ES-I3 (cell line): ENCODE data around the gene RSPRY1.

Experiments
- H3K36me3 ChIP-seq: 2 replicates; pipeline ENCODE4 v1.6.1; 2013; ENCODE audit warnings: mild to moderate bottlenecking, low read length, control low read depth, moderate library complexity; ENCODE audit not compliant: insufficient read depth
- H3K4me1 ChIP-seq: 2 replicates; pipeline ENCODE4 v1.6.1; 2013; ENCODE audit warnings: mild to moderate bottlenecking, control low read depth, low read length; ENCODE audit not compliant: insufficient read depth
- H3K9ac ChIP-seq: 2 replicates; pipeline ENCODE4 v1.6.1; 2013; ENCODE audit warnings: low read depth, mild to moderate bottlenecking, low read length, moderate library complexity
- H3K9me3 ChIP-seq: 2 replicates; pipeline ENCODE4 v1.6.1; 2013; ENCODE audit warnings: mild to moderate bottlenecking, low read length, moderate library complexity; ENCODE audit not compliant: control insufficient read depth, insufficient read depth

RSPRY1 gene

DNA sequence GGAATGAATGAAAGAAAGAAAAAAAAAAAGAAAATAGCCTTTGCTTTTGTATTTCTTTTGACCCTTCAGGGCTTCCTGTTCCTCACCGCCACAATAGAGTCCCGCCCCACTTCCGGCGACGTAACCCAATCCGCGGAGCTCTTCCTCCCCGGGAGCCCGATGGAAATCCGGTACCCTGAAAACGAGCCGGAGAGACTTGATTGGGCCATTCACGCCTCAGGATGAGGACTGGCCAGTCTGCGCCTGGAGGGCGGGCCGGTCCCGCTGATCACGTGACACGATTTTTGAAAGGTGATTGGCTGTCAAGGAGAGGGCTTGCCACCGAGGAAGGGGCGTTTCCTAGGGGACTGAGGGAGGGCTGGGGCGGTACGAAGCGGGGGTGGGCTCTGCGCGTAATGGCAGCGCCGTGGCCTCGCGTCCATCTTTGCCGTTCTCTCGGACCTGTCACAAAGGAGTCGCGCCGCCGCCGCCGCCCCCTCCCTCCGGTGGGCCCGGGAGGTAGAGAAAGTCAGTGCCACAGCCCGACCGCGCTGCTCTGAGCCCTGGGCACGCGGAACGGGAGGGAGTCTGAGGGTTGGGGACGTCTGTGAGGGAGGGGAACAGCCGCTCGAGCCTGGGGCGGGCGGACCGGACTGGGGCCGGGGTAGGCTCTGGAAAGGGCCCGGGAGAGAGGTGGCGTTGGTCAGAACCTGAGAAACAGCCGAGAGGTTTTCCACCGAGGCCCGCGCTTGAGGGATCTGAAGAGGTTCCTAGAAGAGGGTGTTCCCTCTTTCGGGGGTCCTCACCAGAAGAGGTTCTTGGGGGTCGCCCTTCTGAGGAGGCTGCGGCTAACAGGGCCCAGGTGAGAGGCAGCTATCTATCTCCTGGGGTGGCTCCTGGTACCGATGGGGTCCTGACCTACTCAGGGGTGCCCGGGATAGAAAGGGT, at the start of gene RSPRY1, which contains the start of gene PSME3IP1:
Gene RSPRY1 (plus strand): TSS at position 385 of the 927 bp plus-strand sequence. CDS start 18,330 bp downstream, outside the sequence.
Gene PSME3IP1 (minus strand): TSS at position 95 of the 927 bp plus-strand sequence. CDS start 12,185 bp downstream, outside the sequence.
- peak within 1 kb of the TSS; percentile 93 for H3K9ac ChIP-seq
- peaks cover 11% of the 10 kb centered on the region for H3K4me1 ChIP-seq
- H3K9me3 ChIP-seq: no peaks in the 10 kb centered on the region
- no peaks in the 10 kb centered on the region for H3K36me3 ChIP-seq

DNA sequence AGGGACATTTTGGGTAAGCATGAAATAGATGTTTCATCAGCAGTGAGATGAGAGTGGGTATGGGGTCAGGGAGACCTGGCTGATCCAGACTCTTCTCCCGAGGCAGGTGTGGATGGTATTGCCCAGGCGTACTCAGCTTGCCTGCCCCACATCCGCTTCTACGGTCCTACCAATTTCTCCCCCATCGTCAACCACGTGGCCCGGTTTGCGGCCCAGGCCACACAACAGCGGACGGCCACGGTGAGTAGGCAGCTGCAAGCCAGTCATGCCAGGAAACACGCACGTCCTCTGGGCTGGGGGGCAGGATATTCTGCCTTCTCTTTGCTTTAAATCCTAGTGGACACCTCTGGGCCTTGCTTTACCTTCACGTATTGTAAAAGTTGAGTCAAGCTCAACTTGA, 49.1 kb upstream of the RSPRY1 start:
- no peaks in the 10 kb centered on the region for H3K36me3 ChIP-seq
- no peak overlapping the region for H3K9ac ChIP-seq
- peaks cover 5% of the 10 kb centered on the region for H3K4me1 ChIP-seq

DNA sequence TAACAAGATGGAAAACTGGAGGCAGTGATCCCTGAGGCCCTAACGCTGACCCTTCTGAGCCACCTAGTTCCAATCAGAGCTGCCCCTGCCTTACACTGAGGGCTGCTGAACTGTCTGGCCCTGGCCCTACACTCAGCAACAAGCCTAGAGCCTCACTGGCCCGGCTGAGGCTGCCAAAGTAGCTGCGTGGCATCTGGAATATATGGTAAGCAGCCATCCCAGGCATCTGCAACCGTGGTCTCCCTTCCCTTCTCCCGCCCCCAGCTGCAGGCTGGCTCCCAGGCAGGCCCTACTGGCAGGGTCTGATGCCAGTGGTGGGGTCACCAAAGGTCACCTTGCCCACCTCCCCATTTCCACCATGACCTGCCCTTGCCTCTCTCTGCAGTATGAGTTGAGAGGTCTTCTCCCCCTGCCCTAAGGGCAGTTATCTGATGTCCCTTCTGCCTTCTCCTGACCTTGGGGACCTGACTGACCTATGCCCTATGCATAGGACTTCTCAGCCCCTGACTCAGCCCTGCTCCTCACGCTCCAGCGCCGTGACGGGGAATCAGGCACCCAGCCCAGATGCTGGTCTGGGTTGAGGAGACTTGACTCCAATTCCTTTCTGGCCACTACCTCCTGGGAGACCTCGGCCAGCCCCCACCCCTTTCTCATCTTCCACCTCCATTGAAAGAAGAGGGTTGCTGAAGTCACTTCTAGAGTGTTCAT, 48.4 kb upstream of the RSPRY1 start:
- H3K4me1 ChIP-seq: peaks cover 5% of the 10 kb centered on the region

More for the DNA sequence above, 49.1 kb upstream of the RSPRY1 start:
- H3K9me3 ChIP-seq: no peaks in the 10 kb centered on the region

DNA sequence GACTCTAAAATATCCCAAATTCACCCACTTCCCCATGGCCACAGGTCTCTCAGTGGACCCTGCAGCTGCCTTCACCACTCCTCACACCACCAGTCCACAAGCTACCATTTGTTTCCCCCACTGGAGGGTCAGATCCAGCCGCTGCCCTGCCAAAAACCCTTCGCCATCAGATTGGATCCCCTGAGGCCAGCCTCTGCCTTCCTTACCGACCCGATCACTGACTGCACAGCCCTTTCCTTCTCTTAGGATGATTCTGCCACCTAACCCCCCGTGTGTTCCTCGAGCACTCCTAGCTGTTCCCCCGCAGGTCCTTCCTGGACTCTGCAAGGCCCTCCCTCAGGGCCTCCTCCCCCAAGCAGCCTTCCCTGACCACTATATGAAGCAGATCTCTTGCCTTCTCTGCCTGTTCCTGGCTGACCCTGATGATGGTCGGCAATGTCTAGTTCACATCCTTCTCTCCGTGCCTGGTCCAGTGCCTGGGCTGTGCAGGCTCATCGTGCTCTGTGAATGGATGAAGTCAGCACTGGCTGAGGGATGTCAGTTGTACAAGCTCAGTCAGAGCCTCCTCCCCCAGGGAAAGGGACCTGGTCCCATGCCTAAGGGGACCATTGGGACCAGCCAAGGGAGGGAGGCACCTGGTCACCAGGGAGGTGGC, 47.7 kb upstream of the RSPRY1 start:
- H3K36me3 ChIP-seq: no peaks in the 10 kb centered on the region
- H3K4me1 ChIP-seq: peaks cover 5% of the 10 kb centered on the region
- no peaks in the 10 kb centered on the region for H3K9me3 ChIP-seq
- no peak overlapping the region for H3K9ac ChIP-seq

More for the DNA sequence above, 48.4 kb upstream of the RSPRY1 start:
- H3K36me3 ChIP-seq: no peaks in the 10 kb centered on the region
- no peak overlapping the region for H3K9ac ChIP-seq
- H3K9me3 ChIP-seq: no peaks in the 10 kb centered on the region

DNA sequence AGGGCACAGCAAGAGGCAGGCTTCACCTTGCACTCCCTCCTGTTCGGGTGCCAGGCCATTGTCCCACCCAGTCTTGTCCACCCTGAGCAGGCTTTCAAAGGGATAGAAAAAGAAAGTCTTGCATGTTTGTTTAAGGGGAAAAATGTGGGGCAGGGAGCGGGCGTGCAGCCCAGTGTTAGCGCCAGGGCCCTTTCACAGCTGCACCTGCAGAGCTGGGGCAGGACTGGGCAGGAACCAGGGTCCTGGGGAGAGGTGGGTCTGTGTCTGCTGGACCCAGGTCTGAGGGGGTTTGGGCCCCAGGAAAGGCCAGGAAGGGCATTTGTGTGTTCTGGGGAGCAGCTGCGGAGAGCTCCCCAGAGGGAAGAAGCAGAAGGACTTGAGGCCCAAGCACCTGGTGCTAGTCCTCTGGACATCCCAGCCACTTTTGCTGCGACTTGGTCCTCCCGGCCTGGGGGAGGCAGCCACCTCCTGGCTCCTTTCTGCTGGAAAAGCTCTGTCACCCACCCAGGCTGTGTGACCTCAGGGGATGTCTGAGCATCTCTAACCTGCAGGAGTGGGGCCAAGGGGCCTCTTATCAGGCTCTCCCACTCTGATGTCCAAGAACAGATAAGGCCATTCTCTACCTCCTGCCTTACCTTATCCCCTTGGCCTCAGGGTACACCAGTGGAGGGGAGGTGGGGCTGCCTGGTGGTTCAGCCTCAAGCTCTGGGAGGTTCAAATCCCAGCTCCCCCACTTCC, 45.0 kb upstream of the RSPRY1 start:
- H3K4me1 ChIP-seq: peaks cover 11% of the 10 kb centered on the region; the same call in 1 of the 2 replicates
- no peak overlapping the region for H3K9ac ChIP-seq
- H3K36me3 ChIP-seq: no peaks in the 10 kb centered on the region
- H3K9me3 ChIP-seq: no peaks in the 10 kb centered on the region

DNA sequence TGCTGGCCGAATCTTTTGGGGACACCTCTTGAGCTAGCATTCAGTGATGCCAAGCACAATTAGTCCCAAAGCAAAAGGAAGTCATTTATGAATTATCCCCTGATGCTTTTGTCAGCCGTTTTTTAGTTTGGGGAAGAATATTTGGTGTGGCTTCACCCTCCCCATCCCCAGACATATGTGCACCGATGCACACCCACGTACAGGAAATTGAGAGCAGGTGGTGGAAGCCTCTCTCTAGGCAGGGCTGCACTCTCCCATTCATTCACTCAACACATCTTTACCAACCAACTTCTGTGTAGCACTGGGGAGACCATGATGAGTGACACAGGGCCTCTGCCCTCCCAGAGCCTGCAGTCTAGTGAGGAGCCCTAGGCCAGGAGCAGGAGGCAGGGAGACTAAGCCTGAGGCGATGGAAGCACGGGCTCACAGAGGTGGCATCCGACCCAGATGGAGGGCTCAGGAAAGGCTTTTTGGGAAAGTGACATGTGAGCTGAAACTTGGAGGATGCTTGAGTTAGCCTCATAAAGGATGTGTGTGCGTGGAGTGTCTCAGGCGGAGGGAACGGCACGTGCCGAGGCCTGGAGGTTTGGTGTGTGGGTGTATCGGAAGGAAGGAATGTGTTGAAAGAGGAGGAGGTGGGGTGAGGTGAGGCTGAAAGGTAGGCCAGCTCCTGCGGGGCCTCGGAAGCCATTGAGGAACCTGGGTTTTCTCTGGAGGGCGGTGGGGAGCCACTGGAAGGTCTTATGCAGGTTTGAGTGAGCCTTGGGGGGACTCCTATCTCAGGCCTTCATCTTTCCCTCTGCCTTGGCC, 44.1 kb upstream of the RSPRY1 start:
- H3K9me3 ChIP-seq: no peaks in the 10 kb centered on the region
- no peaks in the 10 kb centered on the region for H3K36me3 ChIP-seq
- H3K9ac ChIP-seq: no peak overlapping the region
- peaks cover 20% of the 10 kb centered on the region for H3K4me1 ChIP-seq

DNA sequence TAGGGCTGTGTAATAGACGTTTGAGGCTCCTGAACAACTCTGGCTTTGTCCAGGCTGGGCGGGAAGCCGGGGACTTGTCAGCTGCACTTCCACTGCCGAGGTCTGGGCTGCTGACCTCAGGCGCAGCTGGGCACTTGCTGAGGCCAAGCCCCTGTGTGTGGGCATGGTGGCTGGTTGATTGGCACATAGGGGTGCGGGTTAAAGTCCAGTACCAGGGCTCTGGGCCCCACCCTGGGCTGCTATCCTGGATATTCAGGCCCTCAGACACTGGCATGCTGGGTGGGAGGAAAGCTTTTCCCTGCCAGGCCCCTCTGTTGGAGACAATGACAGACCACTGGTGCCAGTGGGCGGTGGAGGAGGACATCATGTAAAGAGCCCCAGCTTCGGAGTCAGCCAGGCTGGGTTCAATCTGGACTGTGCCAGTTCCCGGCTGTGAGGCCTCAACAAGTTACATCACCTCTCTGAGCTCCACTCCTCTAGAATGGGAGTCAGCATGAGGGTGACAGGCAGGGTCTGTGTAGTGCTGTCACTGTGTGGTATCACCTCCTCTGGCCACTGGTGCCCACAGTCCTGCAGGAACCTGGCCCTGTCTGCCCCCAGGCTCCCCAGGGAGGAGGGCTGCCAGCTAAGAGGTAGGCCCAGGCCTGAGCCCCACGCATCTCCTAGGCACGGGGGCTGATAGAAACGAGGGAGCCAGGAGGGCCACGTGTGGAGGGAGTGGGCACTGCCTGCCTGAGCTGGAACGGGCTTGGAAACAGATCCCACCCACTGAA, 42.8 kb upstream of the RSPRY1 start:
- Histone ChIP-seq H3K9ac (no peak overlapping the region), H3K4me1 (peaks cover 32% of the 10 kb centered on the region), H3K9me3 (no peaks in the 10 kb centered on the region), H3K36me3 (no peaks in the 10 kb centered on the region)

DNA sequence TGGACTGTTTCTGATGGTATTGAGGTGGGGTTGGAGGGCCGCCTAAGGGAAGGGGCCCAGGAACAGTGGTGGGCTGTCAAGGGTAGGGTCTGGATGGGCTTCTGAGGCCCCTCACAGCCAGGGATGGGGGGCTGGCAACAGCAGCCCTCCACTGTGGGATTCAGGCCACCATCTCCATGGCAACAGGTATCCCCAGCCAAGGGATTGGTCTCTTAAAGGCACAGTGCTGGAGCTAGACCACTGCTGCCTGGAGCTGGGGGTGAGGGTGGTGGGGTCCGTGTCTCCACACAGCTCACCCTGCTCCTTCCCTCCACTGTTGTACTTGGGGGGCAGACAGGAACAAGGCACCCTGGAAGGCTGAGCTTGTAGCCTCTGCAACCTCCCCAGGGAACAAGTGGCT, 42.1 kb upstream of the RSPRY1 start:
- H3K9ac ChIP-seq: no peak overlapping the region
- no peaks in the 10 kb centered on the region for H3K36me3 ChIP-seq
- no peaks in the 10 kb centered on the region for H3K9me3 ChIP-seq
- H3K4me1 ChIP-seq: peaks cover 37% of the 10 kb centered on the region

DNA sequence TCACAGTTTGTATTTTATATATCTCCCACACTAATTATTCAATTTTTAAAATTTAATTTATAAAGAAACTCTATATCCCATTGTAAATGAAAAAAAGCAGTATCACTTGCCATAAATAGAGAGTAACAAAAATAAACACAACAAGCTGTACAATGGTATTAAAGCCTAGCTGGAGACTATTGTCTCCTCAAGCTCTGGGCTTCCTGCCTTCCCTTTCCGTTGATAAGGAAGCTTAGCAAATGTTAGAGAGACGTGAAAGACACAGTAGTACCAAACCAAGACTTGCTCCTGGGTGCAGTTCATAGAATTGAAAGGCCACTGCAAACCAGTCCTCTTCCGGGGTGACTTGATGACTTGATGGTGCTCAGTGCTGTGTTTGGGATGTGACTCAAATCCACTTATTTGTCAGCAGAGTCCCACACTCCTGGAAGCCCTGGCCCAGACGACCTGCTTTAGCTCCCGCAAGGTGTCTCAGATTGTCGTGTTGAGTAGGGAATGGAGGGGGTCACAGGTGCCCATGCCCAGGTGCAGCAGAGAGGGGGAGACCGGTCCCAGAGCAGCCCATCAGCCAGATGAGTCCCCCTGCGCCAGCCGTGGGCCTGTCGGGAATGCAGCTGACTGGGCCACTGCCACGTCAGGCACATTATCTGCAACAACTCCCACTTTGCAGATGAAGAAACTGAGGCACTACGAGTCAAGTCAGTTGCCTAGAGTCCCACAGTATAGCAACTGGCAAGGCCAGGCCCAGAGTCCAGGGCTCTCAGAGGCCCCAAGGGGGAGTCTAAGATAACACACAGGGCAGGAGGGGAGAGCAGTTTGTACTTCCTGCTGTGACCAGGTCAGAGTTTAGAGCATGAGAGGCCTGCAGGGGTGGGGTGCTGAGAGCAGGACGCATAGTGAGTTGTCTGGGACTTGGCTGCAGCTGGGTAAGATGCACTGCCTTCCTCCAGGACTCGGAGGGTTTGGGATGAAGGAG, 40.8 kb upstream of the RSPRY1 start:
- no peaks in the 10 kb centered on the region for H3K36me3 ChIP-seq
- H3K4me1 ChIP-seq: peaks cover 37% of the 10 kb centered on the region
- no peak overlapping the region for H3K9ac ChIP-seq
- H3K9me3 ChIP-seq: no peaks in the 10 kb centered on the region

DNA sequence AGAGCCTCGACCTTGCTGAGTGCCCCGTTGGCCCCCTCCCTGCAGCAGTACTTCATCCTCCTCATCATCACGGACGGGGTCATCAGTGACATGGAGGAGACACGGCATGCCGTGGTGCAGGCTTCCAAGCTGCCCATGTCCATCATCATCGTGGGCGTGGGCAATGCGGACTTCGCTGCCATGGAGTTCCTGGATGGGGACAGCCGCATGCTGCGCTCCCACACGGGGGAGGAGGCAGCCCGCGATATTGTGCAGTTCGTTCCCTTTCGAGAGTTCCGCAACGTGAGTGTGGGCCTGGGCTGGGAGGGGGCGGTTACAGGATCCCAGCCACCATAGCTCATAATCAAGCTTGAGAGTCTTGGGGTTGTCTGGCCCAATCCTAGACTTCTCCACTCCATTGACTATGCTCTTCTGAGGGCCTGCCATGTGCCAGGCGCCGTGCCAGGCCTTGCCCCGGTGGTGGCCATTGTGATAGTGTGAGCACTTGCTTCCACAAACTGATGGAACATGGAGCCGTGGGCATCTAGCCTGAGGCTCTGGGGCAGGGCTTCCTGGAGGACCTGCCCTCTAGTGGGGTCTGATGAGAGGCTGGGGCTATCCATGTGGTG, 40.0 kb upstream of the RSPRY1 start:
- Histone ChIP-seq H3K9me3 (no peaks in the 10 kb centered on the region), H3K9ac (no peak overlapping the region), H3K36me3 (no peaks in the 10 kb centered on the region), H3K4me1 (peaks cover 43% of the 10 kb centered on the region)

DNA sequence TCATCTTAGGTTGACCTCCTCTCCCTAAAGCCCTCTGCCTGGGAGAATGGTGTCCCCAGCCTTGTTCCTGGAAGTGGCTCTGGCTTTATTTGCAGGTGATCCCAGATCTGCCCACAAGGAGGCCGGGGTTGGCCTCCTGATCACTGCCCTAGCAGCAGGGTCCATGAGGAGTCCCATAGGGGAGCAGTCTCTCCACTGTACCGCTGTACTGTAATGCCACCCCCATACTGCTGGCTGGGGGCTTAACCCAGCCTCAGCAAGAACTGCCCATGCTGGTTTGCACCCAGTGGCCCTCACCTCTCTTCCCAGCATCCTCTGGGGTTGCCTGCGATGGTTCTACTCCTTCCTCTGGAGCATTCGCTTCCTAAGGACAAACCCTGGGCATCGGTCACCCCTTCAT, 39.4 kb upstream of the RSPRY1 start:
- Histone ChIP-seq H3K9me3 (no peaks in the 10 kb centered on the region), H3K9ac (no peak overlapping the region), H3K4me1 (peaks cover 49% of the 10 kb centered on the region), H3K36me3 (peaks cover under 1% of the 10 kb centered on the region; the same call in 1 of the 2 replicates)
